ENCODE measurements around the gene SSBP3. TPM values are rescaled to one million over a fixed set of nuclear protein-coding genes. Genes with fewer than 3 reads are reported as not detected.

The SSBP3 gene
- total RNA-seq, 2 experiments from 2014 or later = 16.5 to 44.9 TPM

DNA sequence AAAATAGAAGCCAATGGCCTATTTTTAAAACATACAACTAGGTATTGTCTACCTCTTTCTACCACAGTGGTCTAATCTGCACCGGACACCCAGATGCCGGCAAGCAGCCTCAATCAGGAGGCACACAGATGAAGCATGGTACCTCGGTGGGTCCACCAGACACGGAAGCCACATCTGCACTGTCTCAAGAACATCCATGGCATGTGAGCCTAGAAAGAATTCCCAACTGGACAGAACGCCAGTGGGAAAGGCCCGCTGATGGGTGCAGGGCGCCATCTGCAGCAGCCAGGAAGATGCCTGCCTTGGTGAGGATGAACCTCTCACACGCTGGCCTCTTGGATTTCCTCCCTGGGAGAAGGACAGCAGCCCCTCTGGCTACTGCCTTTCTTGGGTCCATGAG is 126.7 kb downstream of the SSBP3 start:
- POLR2A ChIA-PET = no interaction called here
- Histone ChIP-seq H3K4me3 (ENCODE audit: low read depth, low read length, poor library complexity, severe bottlenecking) (no peak overlapping the region), H4K20me1 (ENCODE audit: insufficient read depth, low read length) (peaks cover 7% of the 10 kb centered on the region; the same call in 1 of the 2 replicates), H3K9me3 (ENCODE audit: low read length) (no peaks in the 10 kb centered on the region), H3K9me2 (ENCODE audit: insufficient read depth, low read length) (no peaks in the 10 kb centered on the region), H2AFZ (ENCODE audit: low read length) (no peak overlapping the region), H3K79me2 (ENCODE audit: insufficient read depth, low read depth, low read length) (no peaks in the 10 kb centered on the region), H3K36me3 (ENCODE audit: insufficient read depth, low read length) (no peaks in the 10 kb centered on the region), H3K27ac (ENCODE audit: low read depth, low read length, poor library complexity, severe bottlenecking) (no peak overlapping the region), H3K4me2 (ENCODE audit: low read length) (no peak overlapping the region), H3K4me1 (ENCODE audit: insufficient read depth, low read length, poor library complexity, severe bottlenecking) (peaks cover 12% of the 10 kb centered on the region)
- BruUV-seq (replicated peaks) = no TSS peak
- TF ChIP-seq, protein P1, sequence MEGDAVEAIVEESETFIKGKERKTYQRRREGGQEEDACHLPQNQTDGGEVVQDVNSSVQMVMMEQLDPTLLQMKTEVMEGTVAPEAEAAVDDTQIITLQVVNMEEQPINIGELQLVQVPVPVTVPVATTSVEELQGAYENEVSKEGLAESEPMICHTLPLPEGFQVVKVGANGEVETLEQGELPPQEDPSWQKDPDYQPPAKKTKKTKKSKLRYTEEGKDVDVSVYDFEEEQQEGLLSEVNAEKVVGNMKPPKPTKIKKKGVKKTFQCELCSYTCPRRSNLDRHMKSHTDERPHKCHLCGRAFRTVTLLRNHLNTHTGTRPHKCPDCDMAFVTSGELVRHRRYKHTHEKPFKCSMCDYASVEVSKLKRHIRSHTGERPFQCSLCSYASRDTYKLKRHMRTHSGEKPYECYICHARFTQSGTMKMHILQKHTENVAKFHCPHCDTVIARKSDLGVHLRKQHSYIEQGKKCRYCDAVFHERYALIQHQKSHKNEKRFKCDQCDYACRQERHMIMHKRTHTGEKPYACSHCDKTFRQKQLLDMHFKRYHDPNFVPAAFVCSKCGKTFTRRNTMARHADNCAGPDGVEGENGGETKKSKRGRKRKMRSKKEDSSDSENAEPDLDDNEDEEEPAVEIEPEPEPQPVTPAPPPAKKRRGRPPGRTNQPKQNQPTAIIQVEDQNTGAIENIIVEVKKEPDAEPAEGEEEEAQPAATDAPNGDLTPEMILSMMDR (conservative IDR thresholded peaks at IDR 0.05; ENCODE audit: low read length) = no peak
- no peak for TF ChIP-seq EZH2phosphoT487 (IDR thresholded peaks at IDR 0.05; ENCODE audit: borderline replicate concordance, low read depth, low read length)
- no peak for DNase-seq (ENCODE audit: low spot score)
- intact Hi-C loops (cut with micrococcal nuclease; ENCODE audit: unreplicated experiment) = no loop called here
- CTCF ChIA-PET (ENCODE audit: unreplicated experiment) = no interaction called here

- ChIA-PET CTCF (ENCODE audit: unreplicated experiment) (no interaction called here), POLR2A (no interaction called here)
- TF ChIP-seq EZH2phosphoT487 (IDR thresholded peaks at IDR 0.05; ENCODE audit: borderline replicate concordance, low read depth, low read length) = no peak
- TF ChIP-seq, protein P1 (conservative IDR thresholded peaks at IDR 0.05; ENCODE audit: low read length) = no peak
- Histone ChIP-seq H3K79me2 (ENCODE audit: insufficient read depth, low read depth, low read length) (no peaks in the 10 kb centered on the region), H3K36me3 (ENCODE audit: insufficient read depth, low read length) (no peaks in the 10 kb centered on the region), H3K27ac (ENCODE audit: low read depth, low read length, poor library complexity, severe bottlenecking) (no peak overlapping the region), H3K4me1 (ENCODE audit: insufficient read depth, low read length, poor library complexity, severe bottlenecking) (peaks cover 14% of the 10 kb centered on the region), H3K9me2 (ENCODE audit: insufficient read depth, low read length) (no peaks in the 10 kb centered on the region), H3K9me3 (ENCODE audit: low read length) (no peaks in the 10 kb centered on the region), H4K20me1 (ENCODE audit: insufficient read depth, low read length) (peaks cover 7% of the 10 kb centered on the region; the same call in 1 of the 2 replicates), H2AFZ (ENCODE audit: low read length) (no peak overlapping the region), H3K4me2 (ENCODE audit: low read length) (no peak overlapping the region), H3K4me3 (ENCODE audit: low read depth, low read length, poor library complexity, severe bottlenecking) (no peak overlapping the region)
- BruUV-seq (replicated peaks) = no TSS peak
- DNase-seq (ENCODE audit: low spot score) = no peak
- intact Hi-C loops (cut with micrococcal nuclease; ENCODE audit: unreplicated experiment) = no loop called here
Measured at GRCh38 chr1:54278941-54279422, 127.2 kb downstream of the SSBP3 start.

- Histone ChIP-seq H3K4me3 (ENCODE audit: low read depth, low read length, poor library complexity, severe bottlenecking) (no peak overlapping the region), H2AFZ (ENCODE audit: low read length) (no peak overlapping the region), H3K27ac (ENCODE audit: low read depth, low read length, poor library complexity, severe bottlenecking) (no peak overlapping the region), H3K79me2 (ENCODE audit: insufficient read depth, low read depth, low read length) (no peaks in the 10 kb centered on the region), H3K36me3 (ENCODE audit: insufficient read depth, low read length) (no peaks in the 10 kb centered on the region), H3K9me3 (ENCODE audit: low read length) (no peaks in the 10 kb centered on the region), H4K20me1 (ENCODE audit: insufficient read depth, low read length) (no peaks in the 10 kb centered on the region), H3K4me2 (ENCODE audit: low read length) (no peak overlapping the region), H3K9me2 (ENCODE audit: insufficient read depth, low read length) (no peaks in the 10 kb centered on the region), H3K4me1 (ENCODE audit: insufficient read depth, low read length, poor library complexity, severe bottlenecking) (peaks cover 15% of the 10 kb centered on the region)
- no peak for DNase-seq (ENCODE audit: low spot score)
- BruUV-seq (replicated peaks) = no TSS peak
- ChIA-PET CTCF (ENCODE audit: unreplicated experiment) (no interaction called here), POLR2A (no interaction called here)
- intact Hi-C loops (cut with micrococcal nuclease; ENCODE audit: unreplicated experiment) = no loop called here
- TF ChIP-seq EZH2phosphoT487 (IDR thresholded peaks at IDR 0.05; ENCODE audit: borderline replicate concordance, low read depth, low read length) = no peak
- TF ChIP-seq, protein P1 (conservative IDR thresholded peaks at IDR 0.05; ENCODE audit: low read length) = no peak
Measured at GRCh38 chr1:54277451-54278341, 128.5 kb downstream of the SSBP3 start.
